ENCODE measurements around the gene TACC2.
A peak's percentile ranks its signal among the peaks of the same experiment; 100 is the strongest.

TACC2 gene

GRCh38 chr10:122142641-122143237 lies 153.8 kb downstream of the TACC2 start:
- H4K20me1 ChIP-seq (ENCODE audit: insufficient read depth, low read length) = no peaks in the 10 kb centered on the region
- TF ChIP-seq EZH2 (IDR thresholded peaks at IDR 0.05; ENCODE audit: borderline replicate concordance, low read depth, low read length, severe bottlenecking) = no peak
- TF ChIP-seq CTCF (IDR thresholded peaks at IDR 0.05; ENCODE audit: borderline replicate concordance, extremely low read depth, low read length, poor library complexity, severe bottlenecking) = peak; percentile 86
- DNase-seq (peak; percentile 36), ATAC-seq (ENCODE audit: insufficient read depth, low read depth) (peak; percentile 55; the same call in 1 of the 3 replicates)
- H2AFZ ChIP-seq (ENCODE audit: low read depth, low read length) = no peak overlapping the region
- no peak overlapping the region for H3K27ac ChIP-seq (ENCODE audit: low read length)
- no peak overlapping the region for H3K9ac ChIP-seq (ENCODE audit: low read depth, low read length)
- no peak overlapping the region for H3K4me2 ChIP-seq (ENCODE audit: insufficient read depth, low read length)
- H3K9me3 ChIP-seq (ENCODE audit: insufficient read depth, low read length, severe bottlenecking) = no peaks in the 10 kb centered on the region
- no peak overlapping the region for H3K4me3 ChIP-seq (ENCODE audit: low read depth in 1 of 2, low read length in 2 of 2)
- H3K27me3 ChIP-seq (ENCODE audit: insufficient read depth, low read length, poor library complexity) = peaks cover 4% of the 10 kb centered on the region
- no peaks in the 10 kb centered on the region for H3K4me1 ChIP-seq (ENCODE audit: insufficient read depth, low read length)
- no peaks in the 10 kb centered on the region for H3K79me2 ChIP-seq (ENCODE audit: insufficient read depth, low read length)
- H3K36me3 ChIP-seq (ENCODE audit: insufficient read depth, low read length) = no peaks in the 10 kb centered on the region

- H3K79me2 ChIP-seq (ENCODE audit: insufficient read depth, low read length) = no peaks in the 10 kb centered on the region
- no peaks in the 10 kb centered on the region for H4K20me1 ChIP-seq (ENCODE audit: insufficient read depth, low read length)
- no peak overlapping the region for H2AFZ ChIP-seq (ENCODE audit: low read depth, low read length)
- DNase-seq (no peak), ATAC-seq (ENCODE audit: insufficient read depth, low read depth) (no peak)
- no peaks in the 10 kb centered on the region for H3K4me1 ChIP-seq (ENCODE audit: insufficient read depth, low read length)
- no peak for TF ChIP-seq CTCF (IDR thresholded peaks at IDR 0.05; ENCODE audit: borderline replicate concordance, extremely low read depth, low read length, poor library complexity, severe bottlenecking)
- no peak for TF ChIP-seq EZH2 (IDR thresholded peaks at IDR 0.05; ENCODE audit: borderline replicate concordance, low read depth, low read length, severe bottlenecking)
- no peaks in the 10 kb centered on the region for H3K36me3 ChIP-seq (ENCODE audit: insufficient read depth, low read length)
- H3K9ac ChIP-seq (ENCODE audit: low read depth, low read length) = no peak overlapping the region
- peaks cover 4% of the 10 kb centered on the region for H3K27me3 ChIP-seq (ENCODE audit: insufficient read depth, low read length, poor library complexity)
- no peak overlapping the region for H3K4me2 ChIP-seq (ENCODE audit: insufficient read depth, low read length)
- H3K27ac ChIP-seq (ENCODE audit: low read length) = no peak overlapping the region
- no peaks in the 10 kb centered on the region for H3K9me3 ChIP-seq (ENCODE audit: insufficient read depth, low read length, severe bottlenecking)
- no peak overlapping the region for H3K4me3 ChIP-seq (ENCODE audit: low read depth in 1 of 2, low read length in 2 of 2)
Measured at GRCh38 chr10:122143238-122143841, 154.4 kb downstream of the TACC2 start.

- no peaks in the 10 kb centered on the region for H3K79me2 ChIP-seq (ENCODE audit: insufficient read depth, low read length)
- no peak overlapping the region for H3K4me2 ChIP-seq (ENCODE audit: insufficient read depth, low read length)
- TF ChIP-seq EZH2 (IDR thresholded peaks at IDR 0.05; ENCODE audit: borderline replicate concordance, low read depth, low read length, severe bottlenecking) = no peak
- no peak for TF ChIP-seq CTCF (IDR thresholded peaks at IDR 0.05; ENCODE audit: borderline replicate concordance, extremely low read depth, low read length, poor library complexity, severe bottlenecking)
- H3K27me3 ChIP-seq (ENCODE audit: insufficient read depth, low read length, poor library complexity) = peaks cover 4% of the 10 kb centered on the region
- DNase-seq (no peak), ATAC-seq (ENCODE audit: insufficient read depth, low read depth) (no peak)
- no peak overlapping the region for H2AFZ ChIP-seq (ENCODE audit: low read depth, low read length)
- no peaks in the 10 kb centered on the region for H3K4me1 ChIP-seq (ENCODE audit: insufficient read depth, low read length)
- no peak overlapping the region for H3K4me3 ChIP-seq (ENCODE audit: low read depth in 1 of 2, low read length in 2 of 2)
- H4K20me1 ChIP-seq (ENCODE audit: insufficient read depth, low read length) = no peaks in the 10 kb centered on the region
- no peaks in the 10 kb centered on the region for H3K36me3 ChIP-seq (ENCODE audit: insufficient read depth, low read length)
- H3K27ac ChIP-seq (ENCODE audit: low read length) = no peak overlapping the region
- no peaks in the 10 kb centered on the region for H3K9me3 ChIP-seq (ENCODE audit: insufficient read depth, low read length, severe bottlenecking)
- H3K9ac ChIP-seq (ENCODE audit: low read depth, low read length) = no peak overlapping the region
Measured at GRCh38 chr10:122144199-122144598, 155.2 kb downstream of the TACC2 start.

All from DND-41 (cell line).